Liver (tissue), 9 donors: ENCODE results near the gene BST1. TPM values are rescaled to one million over a fixed set of nuclear protein-coding genes. Genes with fewer than 3 reads are reported as not detected.
"Not testable (repeated sequence)": the region's sequence is repeated elsewhere in the genome, so short reads cannot be mapped to it uniquely, and the experiment has no call there.

Experiments
- DNase-seq: peaks from one replicate; pipeline ENCODE4 v3.0.0-alpha.2; 2017; ENCODE audit warnings: low spot score
- H3K27ac ChIP-seq, 2 donors: one replicate each; pipeline ENCODE4 v1.7.0; 2013; ENCODE audit warnings: inconsistent platforms in 2 of 2, low read length in 2 of 2, control low read depth in 1 of 2, low read depth in 1 of 2, mild to moderate bottlenecking in 1 of 2
- H3K27me3 ChIP-seq, 4 donors: one replicate each; pipeline versions ENCODE4 v1.6.1 to v1.7.0; 2013; ENCODE audit warnings: low read length in 3 of 4, inconsistent platforms in 1 of 4, mild to moderate bottlenecking in 1 of 4, moderate library complexity in 1 of 4; ENCODE audit not compliant: control insufficient read depth in 4 of 4, insufficient read depth in 4 of 4
- H3K36me3 ChIP-seq, 4 donors: one replicate each; pipeline versions ENCODE4 v1.6.1 to v1.7.0; 2013; ENCODE audit warnings: low read length in 3 of 4, mild to moderate bottlenecking in 3 of 4, low read depth in 1 of 4, moderate library complexity in 1 of 4; ENCODE audit not compliant: control insufficient read depth in 4 of 4, insufficient read depth in 3 of 4
- H3K4me1 ChIP-seq, 4 donors: one replicate each; pipeline versions ENCODE4 v1.6.1 to v1.7.0; 2013; ENCODE audit warnings: low read length in 3 of 4, mild to moderate bottlenecking in 3 of 4, moderate library complexity in 1 of 4; ENCODE audit not compliant: control insufficient read depth in 4 of 4, insufficient read depth in 4 of 4
- H3K4me3 ChIP-seq, 3 donors: one replicate each; pipeline versions ENCODE4 v1.6.1 to v1.7.0; 2013; ENCODE audit warnings: low read length in 3 of 3, control low read depth in 1 of 3, low read depth in 1 of 3, mild to moderate bottlenecking in 1 of 3
- H3K9ac ChIP-seq, 2 donors: one replicate each; pipeline ENCODE4 v1.7.0; 2013; ENCODE audit warnings: low read length in 2 of 2, mild to moderate bottlenecking in 2 of 2, moderate library complexity in 2 of 2, control low read depth in 1 of 2, low read depth in 1 of 2
- H3K9me3 ChIP-seq, 4 donors: one replicate each; pipeline versions ENCODE4 v1.6.1 to v1.7.0; 2013; ENCODE audit warnings: low read length in 3 of 4; ENCODE audit not compliant: control insufficient read depth in 4 of 4
- ATF3 ChIP-seq: IDR thresholded peaks from 2 replicates; pipeline ENCODE4 v1.6.1; 2016; ENCODE audit warnings: antibody characterized with exemption
- CTCF ChIP-seq: fragments of 150-350 bp; IDR thresholded peaks from 2 replicates; pipeline ENCODE4 v1.5.1; 2017; ENCODE audit warnings: improper control_type of control experiment, low read depth, low read length; ENCODE audit not compliant: missing input control
- EGR1 ChIP-seq, 2 donors: IDR thresholded peaks; 2 replicates each; pipeline ENCODE4 v1.6.1; 2016 to 2018; ENCODE audit warnings: antibody characterized with exemption in 2 of 2, low read depth in 2 of 2
- FOXA1 ChIP-seq: IDR thresholded peaks from 2 replicates; pipeline ENCODE4 v1.6.1; 2016; ENCODE audit warnings: antibody characterized with exemption
- FOXA2 ChIP-seq: IDR thresholded peaks from 2 replicates; pipeline ENCODE4 v1.6.1; 2016; ENCODE audit warnings: antibody characterized with exemption
- GABPA ChIP-seq, 2 donors: IDR thresholded peaks in 1 of 2; conservative IDR thresholded peaks in 1 of 2; 2 replicates each; pipeline ENCODE4 v1.6.1; 2016; ENCODE audit warnings: antibody characterized with exemption in 2 of 2, mild to moderate bottlenecking in 1 of 2, moderate library complexity in 1 of 2
- HNF4A ChIP-seq, 2 donors: conservative IDR thresholded peaks; 2 replicates each; pipeline ENCODE4 v1.6.1; 2016; ENCODE audit warnings: antibody characterized with exemption in 2 of 2, mild to moderate bottlenecking in 2 of 2
- HNF4G ChIP-seq: IDR thresholded peaks from 2 replicates; pipeline ENCODE4 v1.6.1; 2016; ENCODE audit warnings: antibody characterized with exemption
- JUND ChIP-seq, 2 donors: IDR thresholded peaks; 2 replicates each; pipeline ENCODE4 v1.6.1; 2016; ENCODE audit warnings: antibody characterized with exemption in 2 of 2
- MAX ChIP-seq: IDR thresholded peaks from 2 replicates; pipeline ENCODE4 v1.6.1; 2016; ENCODE audit warnings: antibody characterized with exemption
- NR2F2 ChIP-seq: IDR thresholded peaks from 2 replicates; pipeline ENCODE4 v1.6.1; 2016; ENCODE audit warnings: antibody characterized with exemption
- RAD21 ChIP-seq, 2 donors: IDR thresholded peaks; 2 replicates each; pipeline ENCODE4 v1.6.1; 2016; ENCODE audit warnings: antibody characterized with exemption in 2 of 2, mild to moderate bottlenecking in 2 of 2
- REST ChIP-seq: IDR thresholded peaks from 2 replicates; pipeline ENCODE4 v1.6.1; 2016; ENCODE audit warnings: antibody characterized with exemption, mild to moderate bottlenecking
- RXRA ChIP-seq, 2 donors: IDR thresholded peaks; 2 replicates each; pipeline ENCODE4 v1.6.1; 2017 to 2018; ENCODE audit warnings: antibody characterized with exemption in 2 of 2, mild to moderate bottlenecking in 1 of 2
- SP1 ChIP-seq: IDR thresholded peaks from 2 replicates; pipeline ENCODE4 v1.6.1; 2018; ENCODE audit warnings: antibody characterized with exemption, mild to moderate bottlenecking
- TAF1 ChIP-seq: conservative IDR thresholded peaks from 2 replicates; pipeline ENCODE4 v1.6.1; 2016; ENCODE audit warnings: antibody characterized with exemption, mild to moderate bottlenecking
- YY1 ChIP-seq: IDR thresholded peaks from 2 replicates; pipeline ENCODE4 v1.6.1; 2016; ENCODE audit warnings: antibody characterized with exemption, mild to moderate bottlenecking
- ZBTB33 ChIP-seq: IDR thresholded peaks from 2 replicates; pipeline ENCODE4 v1.6.1; 2016; ENCODE audit warnings: antibody characterized with exemption
- WGBS: extraction: QIAGEN DNeasy Blood & Tissue Kit; methylation state at CpG from one replicate; pipeline ENCODE4 v1.1.7; 2013; 5-methylcytosine and 5-hydroxymethylcytosine counted together
- polyA plus RNA-seq, 2 donors: library from polyadenylated mRNA; stranded (reverse) in 1 of 2; unstranded in 1 of 2; fragments of 200-250 nt in 1 of 2; fragments of >200 nt in 1 of 2; fragmentation: Nextera tagmentation in 1 of 2; extraction: Ambion mirVana in 1 of 2; gene quantifications; one replicate each; pipeline versions ENCODE4 v1.2.1 to v1.2.3, GENCODE V29; 2013 to 2015
- total RNA-seq, 2 donors: library from RNA; depleted of rRNA; stranded (reverse); fragments of >200 nt; gene quantifications; one replicate each; pipeline ENCODE4 v1.2.3, GENCODE V29; 2014
- donor health status: healthy.
- donor health status: healthy.
- donor health status: healthy.
- donor health status: healthy.
- donor health status: healthy.

BST1 gene
- total and polyA plus RNA-seq, 4 donors: 3.7 to 13.2 (median 9.9) TPM

GRCh38 chr4:15757054-15757453 is 54.2 kb downstream of the BST1 start:
- Histone ChIP-seq H3K4me1 (peaks cover 0 to 1% (median 0%) of the 10 kb centered on the region in 4 donors), H3K9me3 (no peaks in the 10 kb centered on the region), H3K36me3 (no peaks in the 10 kb centered on the region), H3K27ac (no peak overlapping the region), H3K9ac (no peak overlapping the region), H3K4me3 (no peak overlapping the region), H3K27me3 (no peaks in the 10 kb centered on the region)
- WGBS: 78% methylated on average over 4 of the region's 4 CpGs
- DNase-seq: no peak
- no peak for TF ChIP-seq RAD21 (IDR thresholded peaks at IDR 0.05)
- no peak for TF ChIP-seq ATF3
- no peak for TF ChIP-seq EGR1 (IDR thresholded peaks at IDR 0.05; ENCODE audit: low read depth in 2 of 2)
- TF ChIP-seq JUND (IDR thresholded peaks at IDR 0.05): no peak
- TF ChIP-seq REST: no peak
- no peak for TF ChIP-seq GABPA (IDR thresholded peaks at IDR 0.05 in 1 of 2, conservative IDR thresholded peaks at IDR 0.05 in 1 of 2)
- no peak for TF ChIP-seq TAF1
- no peak for TF ChIP-seq HNF4A (conservative IDR thresholded peaks at IDR 0.05)
- no peak for TF ChIP-seq YY1
- no peak for TF ChIP-seq RXRA (IDR thresholded peaks at IDR 0.05)
- no peak for TF ChIP-seq FOXA2
- no peak for TF ChIP-seq FOXA1
- TF ChIP-seq HNF4G: no peak
- TF ChIP-seq NR2F2: no peak
- no peak for TF ChIP-seq MAX
- no peak for TF ChIP-seq ZBTB33
- TF ChIP-seq CTCF: no peak

- Histone ChIP-seq H3K36me3 (no peaks in the 10 kb centered on the region), H3K27me3 (no peaks in the 10 kb centered on the region), H3K9ac (no peak overlapping the region), H3K4me1 (peaks cover 0 to 1% (median 0%) of the 10 kb centered on the region in 4 donors), H3K4me3 (no peak overlapping the region), H3K27ac (no peak overlapping the region), H3K9me3 (no peaks in the 10 kb centered on the region)
- 97% methylated on average over 4 of the region's 4 CpGs for WGBS
- TF ChIP-seq REST (no peak), NR2F2 (no peak), EGR1 (IDR thresholded peaks at IDR 0.05; ENCODE audit: low read depth in 2 of 2) (no peak), SP1 (no peak)
- DNase-seq: no peak
These were observed 55.4 kb downstream of the BST1 start for GRCh38 chr4:15758294-15758693.

- H3K4me1 ChIP-seq, H3K9me3 ChIP-seq, H3K36me3 ChIP-seq, H3K4me3 ChIP-seq, H3K27me3 ChIP-seq, H3K27ac ChIP-seq, H3K9ac ChIP-seq, DNase-seq: not testable (repeated sequence)
These were observed 59.6 kb downstream of the BST1 start for GRCh38 chr4:15762460-15762859.
